HG03196 (cell line): Measurements from ENCODE around the gene SMIM3.
"Not testable (repeated sequence)": the region's sequence is repeated elsewhere in the genome, so short reads cannot be mapped to it uniquely, and the experiment has no call there.

ENCODE experiments used
- ATAC-seq: cut with Tn5 transposase; IDR thresholded peaks from one replicate; pipeline ENCODE4 v1.9.1; 2021; ENCODE audit not compliant: unreplicated experiment

The SMIM3 gene

DNA sequence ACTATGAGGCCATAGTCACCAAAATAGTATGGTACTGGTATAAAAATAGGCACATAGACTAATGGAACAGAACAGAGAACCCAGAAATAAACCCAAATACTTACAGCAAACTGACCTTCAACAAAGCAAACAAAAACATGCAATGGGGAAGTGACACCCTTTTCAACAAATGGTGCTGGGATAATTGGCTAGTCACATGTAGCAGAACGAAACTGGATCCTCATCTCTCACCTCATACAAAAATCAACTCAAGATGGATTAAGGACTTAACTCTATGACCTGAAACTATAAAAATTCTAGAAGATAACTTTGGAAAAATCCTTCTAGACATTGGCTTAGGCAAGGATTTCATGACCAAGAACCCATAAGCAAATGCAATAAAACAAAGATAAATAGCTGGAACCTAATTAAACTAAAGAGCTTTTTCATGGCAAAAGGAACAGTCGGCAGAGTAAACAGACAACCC, 14.9 kb downstream of the SMIM3 start:
- not testable (repeated sequence) for ATAC-seq

DNA sequence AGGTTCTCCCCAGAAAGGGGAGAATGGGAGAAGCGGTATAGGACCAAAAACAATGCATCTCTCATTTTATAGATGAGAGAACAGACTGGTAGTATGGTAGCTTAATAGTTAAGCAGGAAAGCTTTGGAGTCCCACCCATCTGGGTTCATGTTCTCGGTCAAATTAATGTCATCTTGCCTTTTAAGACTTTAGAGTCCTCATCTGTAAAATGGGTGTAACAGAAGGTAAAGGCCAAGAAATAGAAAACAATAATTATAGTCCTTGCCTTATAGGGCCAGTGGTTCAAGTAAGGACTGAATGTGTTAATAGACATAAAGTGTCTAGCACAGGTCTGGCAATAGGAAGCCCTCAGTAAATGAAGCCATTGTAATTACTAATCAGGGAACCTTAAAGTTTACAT, 16.4 kb downstream of the SMIM3 start:
- no peak for ATAC-seq

DNA sequence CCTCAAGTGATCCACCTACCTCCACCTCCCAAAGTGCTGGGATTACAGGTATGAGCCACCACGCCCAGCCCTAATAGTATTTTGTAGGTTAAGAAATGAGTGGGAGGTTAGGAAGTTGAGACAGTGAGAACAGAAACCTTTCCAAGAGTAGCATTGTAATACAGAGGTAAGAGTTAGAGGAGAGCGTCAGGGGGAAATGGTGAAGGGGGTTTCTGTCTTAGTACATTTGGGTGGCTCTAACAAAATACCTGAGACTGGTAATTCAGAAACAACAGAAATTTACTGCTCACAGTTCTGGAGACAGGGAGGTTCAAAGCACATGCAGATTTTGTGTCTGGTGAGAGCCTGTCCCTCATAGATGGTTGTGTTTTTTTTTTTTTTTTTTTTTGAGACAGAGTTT, 18.8 kb downstream of the SMIM3 start:
- no peak for ATAC-seq

DNA sequence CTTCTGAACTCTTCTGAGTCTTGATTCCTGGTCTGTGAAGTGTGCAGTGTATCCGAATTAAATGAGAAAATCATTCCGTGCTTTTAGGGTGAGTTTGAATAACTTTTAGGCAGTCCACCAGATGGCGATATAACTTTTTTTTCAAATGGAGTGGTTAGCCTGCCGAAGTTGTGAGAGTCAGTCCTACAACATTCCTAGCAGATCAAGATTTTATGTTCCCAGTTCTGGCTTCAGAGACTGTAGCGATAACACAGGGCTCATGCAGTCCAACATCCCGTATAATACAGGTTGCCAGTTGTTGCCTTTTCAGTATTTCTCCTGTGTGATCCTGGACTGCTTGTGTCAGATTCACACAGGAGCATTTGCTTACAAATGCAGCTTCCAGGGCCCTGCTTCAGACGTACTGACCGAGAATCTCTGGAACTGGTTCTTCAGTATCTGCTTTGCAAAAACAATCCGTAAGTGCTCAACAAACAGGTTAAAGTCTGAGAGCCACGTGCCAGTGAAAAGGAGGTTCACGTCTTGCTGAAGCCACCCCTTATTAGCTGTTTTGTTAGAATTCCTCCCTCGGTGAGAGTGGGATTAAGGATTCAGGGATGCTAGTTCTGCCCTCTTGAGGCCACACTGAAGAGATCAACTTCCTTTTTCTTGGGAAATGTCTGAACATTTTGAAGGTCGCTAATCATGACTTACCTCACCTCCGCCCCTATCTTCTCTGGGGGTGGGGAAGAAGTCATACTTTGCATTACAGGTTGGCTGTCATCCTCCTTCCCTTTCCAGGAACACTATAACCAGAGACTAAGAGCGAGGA, 22.8 kb downstream of the SMIM3 start:
- no peak for ATAC-seq

DNA sequence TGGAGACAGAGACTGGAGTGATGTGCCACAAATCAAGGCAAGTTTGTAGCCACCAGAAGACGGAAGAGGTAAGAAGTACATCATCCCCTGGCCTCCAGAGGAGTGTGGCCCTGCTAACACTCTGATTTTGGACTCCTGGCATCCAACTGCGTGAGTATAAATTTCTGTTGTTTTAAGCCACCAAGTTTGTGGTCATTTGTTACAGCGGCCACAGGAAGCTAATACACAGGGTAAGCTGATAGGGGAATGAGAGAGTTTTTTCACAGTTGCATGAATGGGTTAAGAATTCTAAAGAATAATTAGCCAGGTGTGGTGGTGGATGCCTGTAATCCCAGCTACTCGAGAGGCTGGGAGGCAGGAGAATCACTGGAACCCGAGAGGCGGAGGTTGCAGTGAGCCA, 25.8 kb downstream of the SMIM3 start:
- ATAC-seq: no peak

DNA sequence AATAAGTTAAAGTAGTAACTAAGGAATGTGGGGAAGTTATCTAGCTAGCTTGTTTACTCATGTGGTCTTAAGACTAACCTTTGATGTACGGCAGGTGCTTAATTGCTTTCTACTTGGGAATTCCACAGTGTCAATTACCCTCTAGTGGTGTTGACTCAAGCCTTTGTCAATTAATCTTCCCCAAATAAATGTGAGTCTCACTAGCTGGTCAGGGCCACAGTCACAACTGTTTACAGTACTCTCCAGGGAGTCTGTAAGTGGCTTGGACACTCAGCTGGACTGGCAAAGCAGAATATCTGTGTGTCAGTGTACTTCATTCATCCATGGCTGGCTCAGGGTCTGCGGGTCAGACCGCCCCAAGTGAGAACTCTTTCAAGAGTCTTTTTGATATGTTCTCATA, 30.8 kb downstream of the SMIM3 start:
- ATAC-seq: no peak

DNA sequence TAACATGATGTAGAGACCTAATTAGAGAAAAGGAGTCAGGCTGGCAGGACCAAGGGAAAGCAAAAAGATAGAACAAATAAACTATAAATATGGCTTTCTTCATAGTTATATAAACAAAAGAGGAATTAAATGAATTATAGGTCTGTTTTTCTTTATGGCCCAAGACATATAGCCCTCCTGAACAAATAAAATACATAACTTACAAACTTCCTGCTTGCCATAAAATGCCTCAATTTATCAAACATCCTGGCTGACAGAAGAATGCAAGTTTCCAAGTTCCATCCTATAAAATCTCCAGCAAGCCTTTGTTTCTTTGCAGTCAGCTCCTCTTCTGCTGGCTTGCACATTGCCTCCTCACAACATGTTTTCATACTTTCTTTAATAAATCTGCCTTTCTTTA, 36.5 kb downstream of the SMIM3 start:
- ATAC-seq: no peak

DNA sequence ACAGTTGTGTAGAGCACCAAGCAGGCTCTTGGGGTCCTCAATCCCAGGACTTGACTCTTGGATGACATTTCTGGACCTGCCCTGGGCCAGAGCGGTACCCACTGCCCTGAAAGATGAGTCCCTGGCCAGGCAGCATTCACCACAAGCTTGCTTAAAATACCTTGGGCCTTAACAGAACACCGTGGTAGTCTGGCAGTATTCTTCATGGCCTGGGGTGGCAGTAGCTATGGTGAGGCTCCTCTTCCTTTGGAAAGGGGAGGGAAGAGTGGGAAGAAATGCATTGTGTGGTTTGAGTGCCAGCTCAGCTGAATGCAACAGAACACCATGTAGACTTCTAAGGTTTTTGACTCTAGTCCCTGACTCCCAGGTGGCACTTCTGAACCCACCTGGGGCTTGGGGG, 38.4 kb downstream of the SMIM3 start:
- ATAC-seq: no peak

DNA sequence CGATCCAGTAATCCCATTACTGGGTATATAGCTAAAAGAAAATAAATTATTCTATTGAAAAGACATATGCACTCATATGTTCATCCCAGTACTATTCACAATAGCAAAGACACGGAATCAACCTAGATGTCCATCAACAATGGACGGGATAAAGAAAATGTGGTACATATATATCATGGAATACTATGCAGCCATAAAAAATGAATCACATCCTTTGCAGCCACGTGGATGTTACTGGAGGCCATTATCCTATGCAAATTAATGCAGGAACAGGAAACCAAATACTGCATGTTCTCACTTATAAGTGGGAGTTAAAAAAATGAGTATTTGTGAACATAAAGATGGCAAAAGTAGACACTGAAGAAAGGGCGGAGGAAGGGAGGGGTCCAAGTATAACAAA, 51.2 kb downstream of the SMIM3 start:
- ATAC-seq: no peak

DNA sequence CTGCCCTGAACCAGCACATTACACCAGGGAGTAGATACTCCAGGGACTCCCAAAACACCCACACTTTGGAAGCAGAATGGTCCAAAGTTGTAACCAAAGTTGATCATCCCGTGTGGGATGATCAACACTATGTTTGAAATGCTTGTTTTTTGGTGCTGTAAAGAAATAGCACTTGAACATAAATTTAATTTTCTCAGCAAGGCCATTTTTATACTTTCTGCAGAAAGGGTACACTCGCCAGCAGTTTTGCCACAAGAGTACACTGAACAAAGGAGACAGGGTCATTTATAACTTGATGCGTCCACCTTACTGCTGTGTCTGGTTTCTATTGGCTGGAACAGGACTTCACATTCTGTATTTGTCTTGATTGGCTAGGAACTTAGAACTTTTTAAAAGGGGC, 53.3 kb downstream of the SMIM3 start:
- ATAC-seq: not testable (repeated sequence)

DNA sequence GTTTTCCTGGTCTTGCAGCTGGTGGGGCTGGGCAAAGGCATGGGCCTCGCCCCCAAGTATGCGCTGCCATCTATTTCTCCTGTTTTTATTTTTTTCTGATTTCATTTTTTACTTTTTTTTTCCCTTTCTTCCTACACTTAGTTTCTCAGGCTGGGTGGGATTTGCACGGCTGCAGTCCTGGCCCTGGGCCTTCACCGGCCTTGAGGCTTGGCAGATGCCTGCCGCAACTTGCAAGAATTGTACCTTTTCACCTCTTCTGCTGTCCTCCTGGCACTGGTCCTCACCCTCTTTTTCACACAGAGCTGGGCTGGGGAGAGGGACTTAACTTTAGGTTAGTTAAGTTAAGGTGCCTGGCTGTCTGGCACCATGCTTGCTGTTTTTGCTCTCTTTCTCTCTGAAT, 57.5 kb downstream of the SMIM3 start:
- no peak for ATAC-seq

DNA sequence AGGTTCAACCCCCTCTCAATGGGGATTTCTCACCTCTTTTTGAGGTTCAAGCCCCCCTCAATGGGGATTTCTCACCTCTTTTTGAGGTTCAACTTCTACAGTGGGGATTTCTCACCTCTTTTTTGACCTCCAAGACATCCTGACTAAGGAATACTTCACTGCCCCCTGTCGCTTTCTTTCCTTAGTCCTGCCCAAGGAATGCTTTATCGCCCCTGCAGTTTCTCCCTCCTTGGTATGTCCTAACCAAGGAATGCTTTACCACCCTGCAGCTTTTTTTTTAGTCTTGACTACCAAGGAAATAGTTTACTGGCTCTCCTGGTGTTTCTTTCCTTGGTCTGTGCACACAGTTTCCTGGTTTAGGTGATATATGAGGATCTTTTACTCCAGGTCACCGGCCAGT, 58.1 kb downstream of the SMIM3 start:
- ATAC-seq: no peak

DNA sequence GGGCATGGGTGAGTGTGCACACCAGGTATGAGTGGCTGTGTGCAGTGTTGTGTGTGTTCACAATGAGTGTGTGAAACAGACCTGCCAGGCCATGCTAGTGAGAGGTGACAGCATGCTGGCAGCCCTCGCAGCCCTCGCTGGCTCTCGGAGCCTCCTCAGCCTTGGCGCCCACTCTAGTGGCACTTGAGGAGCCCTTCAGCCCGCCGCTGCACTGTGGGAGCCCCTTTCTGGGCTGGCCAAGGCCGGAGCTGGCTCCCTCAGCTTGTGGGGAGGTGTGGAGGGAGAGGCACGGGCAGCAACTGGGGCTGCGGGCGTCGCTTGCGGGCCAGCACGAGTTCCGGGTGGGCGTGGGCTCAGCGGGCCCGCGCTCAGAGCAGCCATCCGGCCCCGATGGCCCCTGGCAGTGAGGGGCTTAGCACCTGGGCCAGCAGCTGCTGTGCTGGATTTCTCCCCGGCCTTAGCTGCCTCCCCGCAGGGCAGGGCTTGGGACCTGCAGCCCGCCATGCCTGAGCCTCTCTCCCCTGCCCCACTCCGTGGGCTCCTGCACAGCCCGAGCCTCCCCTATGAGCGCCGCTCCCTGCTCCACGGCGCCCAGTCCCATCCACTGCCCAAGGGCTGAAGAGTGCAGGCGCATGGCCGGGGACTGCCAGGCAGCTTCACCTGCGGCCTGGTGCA, 66.8 kb downstream of the SMIM3 start:
- ATAC-seq: not testable (repeated sequence)

DNA sequence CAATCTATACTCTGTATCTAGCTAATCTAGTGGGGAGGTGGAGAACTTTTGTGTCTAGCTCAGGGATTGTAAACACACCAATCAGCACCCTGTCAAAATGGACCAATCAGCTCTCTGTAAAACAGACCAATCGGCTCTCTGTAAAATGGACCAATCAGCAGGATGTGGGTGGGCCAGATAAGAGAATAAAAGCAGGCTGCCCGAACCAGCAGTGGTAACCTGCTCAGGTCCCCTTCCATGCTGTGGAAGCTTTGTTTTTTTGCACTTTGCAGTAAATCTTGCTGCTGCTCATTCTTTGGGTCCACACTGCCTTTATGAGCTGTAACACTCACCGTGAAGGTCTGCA, 67.7 kb downstream of the SMIM3 start, which contains the start of gene IRGM:
Gene IRGM, plus strand, starts transcription at position 214 of the 346 bp plus-strand sequence. CDS start 1,603 bp downstream, outside the sequence.
- not testable (repeated sequence) for ATAC-seq
